GM10266 (cell line): ENCODE results near the gene IVD.

Experiments used
- DNase-seq: peaks from one replicate; pipeline ENCODE4 v3.0.0; 2012; ENCODE audit errors: extremely low spot score
- CTCF ChIP-seq: IDR thresholded peaks from 2 replicates; pipeline ENCODE4 v1.5.1; 2012; ENCODE audit warnings: mild to moderate bottlenecking, low read depth; ENCODE audit not compliant: control insufficient read depth, insufficient read depth; ENCODE audit errors: missing control alignments

IVD gene

GRCh38 chr15:40440743-40441564 is 35.4 kb downstream of the IVD start, which contains the start of gene BAHD1:
BAHD1 (plus strand) TSS chr15:40440953; CDS start chr15:40458465, 17,512 bp downstream.
- TF ChIP-seq CTCF, result peak; percentile 15
- DNase-seq, result peak; percentile 100

- TF ChIP-seq CTCF, result peak; percentile 44
Measured at GRCh38 chr15:40441565-40442531, 36.3 kb downstream of the IVD start.

GRCh38 chr15:40443255-40443654 is 37.7 kb downstream of the IVD start:
- DNase-seq, result no peak
- TF ChIP-seq CTCF, result no peak

More at GRCh38 chr15:40441565-40442531, 36.3 kb downstream of the IVD start:
- peak; percentile 68 for DNase-seq

- TF ChIP-seq CTCF, result no peak
- no peak for DNase-seq
Measured at GRCh38 chr15:40443846-40444245, 38.3 kb downstream of the IVD start.

- no peak for DNase-seq
- no peak for TF ChIP-seq CTCF
Measured at GRCh38 chr15:40444736-40445135, 39.1 kb downstream of the IVD start.

GRCh38 chr15:40445421-40445922 is 39.9 kb downstream of the IVD start:
- DNase-seq, result no peak

More at GRCh38 chr15:40445421-40445922, 39.9 kb downstream of the IVD start:
- no peak for TF ChIP-seq CTCF
